Liver (tissue), 9 donors: ENCODE results near the gene FMN2. TPM values are rescaled to one million over a fixed set of nuclear protein-coding genes. Genes with fewer than 3 reads are reported as not detected.

Experiments used
- DNase-seq: peaks from one replicate; pipeline ENCODE4 v3.0.0-alpha.2; 2017; ENCODE audit warnings: low spot score
- H3K27ac ChIP-seq, 2 donors: one replicate each; pipeline ENCODE4 v1.7.0; 2013; ENCODE audit warnings: inconsistent platforms in 2 of 2, low read length in 2 of 2, control low read depth in 1 of 2, low read depth in 1 of 2, mild to moderate bottlenecking in 1 of 2
- H3K27me3 ChIP-seq, 4 donors: one replicate each; pipeline versions ENCODE4 v1.6.1 to v1.7.0; 2013; ENCODE audit warnings: low read length in 3 of 4, inconsistent platforms in 1 of 4, mild to moderate bottlenecking in 1 of 4, moderate library complexity in 1 of 4; ENCODE audit not compliant: control insufficient read depth in 4 of 4, insufficient read depth in 4 of 4
- H3K36me3 ChIP-seq, 4 donors: one replicate each; pipeline versions ENCODE4 v1.6.1 to v1.7.0; 2013; ENCODE audit warnings: low read length in 3 of 4, mild to moderate bottlenecking in 3 of 4, low read depth in 1 of 4, moderate library complexity in 1 of 4; ENCODE audit not compliant: control insufficient read depth in 4 of 4, insufficient read depth in 3 of 4
- H3K4me1 ChIP-seq, 4 donors: one replicate each; pipeline versions ENCODE4 v1.6.1 to v1.7.0; 2013; ENCODE audit warnings: low read length in 3 of 4, mild to moderate bottlenecking in 3 of 4, moderate library complexity in 1 of 4; ENCODE audit not compliant: control insufficient read depth in 4 of 4, insufficient read depth in 4 of 4
- H3K4me3 ChIP-seq, 3 donors: one replicate each; pipeline versions ENCODE4 v1.6.1 to v1.7.0; 2013; ENCODE audit warnings: low read length in 3 of 3, control low read depth in 1 of 3, low read depth in 1 of 3, mild to moderate bottlenecking in 1 of 3
- H3K9ac ChIP-seq, 2 donors: one replicate each; pipeline ENCODE4 v1.7.0; 2013; ENCODE audit warnings: low read length in 2 of 2, mild to moderate bottlenecking in 2 of 2, moderate library complexity in 2 of 2, control low read depth in 1 of 2, low read depth in 1 of 2
- H3K9me3 ChIP-seq, 4 donors: one replicate each; pipeline versions ENCODE4 v1.6.1 to v1.7.0; 2013; ENCODE audit warnings: low read length in 3 of 4; ENCODE audit not compliant: control insufficient read depth in 4 of 4
- ATF3 ChIP-seq: IDR thresholded peaks from 2 replicates; pipeline ENCODE4 v1.6.1; 2016; ENCODE audit warnings: antibody characterized with exemption
- CTCF ChIP-seq: fragments of 150-350 bp; IDR thresholded peaks from 2 replicates; pipeline ENCODE4 v1.5.1; 2017; ENCODE audit warnings: improper control_type of control experiment, low read depth, low read length; ENCODE audit not compliant: missing input control
- EGR1 ChIP-seq, 2 donors: IDR thresholded peaks; 2 replicates each; pipeline ENCODE4 v1.6.1; 2016 to 2018; ENCODE audit warnings: antibody characterized with exemption in 2 of 2, low read depth in 2 of 2
- FOXA1 ChIP-seq: IDR thresholded peaks from 2 replicates; pipeline ENCODE4 v1.6.1; 2016; ENCODE audit warnings: antibody characterized with exemption
- FOXA2 ChIP-seq: IDR thresholded peaks from 2 replicates; pipeline ENCODE4 v1.6.1; 2016; ENCODE audit warnings: antibody characterized with exemption
- GABPA ChIP-seq, 2 donors: IDR thresholded peaks in 1 of 2; conservative IDR thresholded peaks in 1 of 2; 2 replicates each; pipeline ENCODE4 v1.6.1; 2016; ENCODE audit warnings: antibody characterized with exemption in 2 of 2, mild to moderate bottlenecking in 1 of 2, moderate library complexity in 1 of 2
- HNF4A ChIP-seq, 2 donors: conservative IDR thresholded peaks; 2 replicates each; pipeline ENCODE4 v1.6.1; 2016; ENCODE audit warnings: antibody characterized with exemption in 2 of 2, mild to moderate bottlenecking in 2 of 2
- HNF4G ChIP-seq: IDR thresholded peaks from 2 replicates; pipeline ENCODE4 v1.6.1; 2016; ENCODE audit warnings: antibody characterized with exemption
- JUND ChIP-seq, 2 donors: IDR thresholded peaks; 2 replicates each; pipeline ENCODE4 v1.6.1; 2016; ENCODE audit warnings: antibody characterized with exemption in 2 of 2
- MAX ChIP-seq: IDR thresholded peaks from 2 replicates; pipeline ENCODE4 v1.6.1; 2016; ENCODE audit warnings: antibody characterized with exemption
- RAD21 ChIP-seq, 2 donors: IDR thresholded peaks; 2 replicates each; pipeline ENCODE4 v1.6.1; 2016; ENCODE audit warnings: antibody characterized with exemption in 2 of 2, mild to moderate bottlenecking in 2 of 2
- REST ChIP-seq: IDR thresholded peaks from 2 replicates; pipeline ENCODE4 v1.6.1; 2016; ENCODE audit warnings: antibody characterized with exemption, mild to moderate bottlenecking
- RXRA ChIP-seq, 2 donors: IDR thresholded peaks; 2 replicates each; pipeline ENCODE4 v1.6.1; 2017 to 2018; ENCODE audit warnings: antibody characterized with exemption in 2 of 2, mild to moderate bottlenecking in 1 of 2
- TAF1 ChIP-seq: conservative IDR thresholded peaks from 2 replicates; pipeline ENCODE4 v1.6.1; 2016; ENCODE audit warnings: antibody characterized with exemption, mild to moderate bottlenecking
- YY1 ChIP-seq: IDR thresholded peaks from 2 replicates; pipeline ENCODE4 v1.6.1; 2016; ENCODE audit warnings: antibody characterized with exemption, mild to moderate bottlenecking
- ZBTB33 ChIP-seq: IDR thresholded peaks from 2 replicates; pipeline ENCODE4 v1.6.1; 2016; ENCODE audit warnings: antibody characterized with exemption
- WGBS: extraction: QIAGEN DNeasy Blood & Tissue Kit; methylation state at CpG from one replicate; pipeline ENCODE4 v1.1.7; 2013; 5-methylcytosine and 5-hydroxymethylcytosine counted together
- polyA plus RNA-seq, 2 donors: library from polyadenylated mRNA; stranded (reverse) in 1 of 2; unstranded in 1 of 2; fragments of 200-250 nt in 1 of 2; fragments of >200 nt in 1 of 2; fragmentation: Nextera tagmentation in 1 of 2; extraction: Ambion mirVana in 1 of 2; gene quantifications; one replicate each; pipeline versions ENCODE4 v1.2.1 to v1.2.3, GENCODE V29; 2013 to 2015
- total RNA-seq, 2 donors: library from RNA; depleted of rRNA; stranded (reverse); fragments of >200 nt; gene quantifications; one replicate each; pipeline ENCODE4 v1.2.3, GENCODE V29; 2014
- donor health status: healthy.
- donor health status: healthy.
- donor health status: healthy.
- donor health status: healthy.
- donor health status: healthy.

Gene FMN2
- total and polyA plus RNA-seq, 4 donors: 0.17 TPM; not detected in 3

GRCh38 chr1:240245629-240246020, 153.9 kb downstream of the FMN2 start:
- no peak overlapping the region for H3K9ac ChIP-seq
- no peaks in the 10 kb centered on the region for H3K9me3 ChIP-seq

GRCh38 chr1:240247899-240248298, 156.2 kb downstream of the FMN2 start:
- no peak for DNase-seq
- WGBS: 53% methylated on average over 3 of the region's 3 CpGs
- Histone ChIP-seq H3K4me3 (no peak overlapping the region), H3K9me3 (no peaks in the 10 kb centered on the region), H3K27me3 (peaks cover 0 to 4% (median 0%) of the 10 kb centered on the region in 4 donors), H3K9ac (no peak overlapping the region), H3K27ac (no peak overlapping the region), H3K36me3 (no peaks in the 10 kb centered on the region), H3K4me1 (no peaks in the 10 kb centered on the region)
- TF ChIP-seq RXRA (IDR thresholded peaks at IDR 0.05): no peak

More at GRCh38 chr1:240245629-240246020, 153.9 kb downstream of the FMN2 start:
- no peak for DNase-seq
- H3K4me3 ChIP-seq: no peak overlapping the region
- no peak for TF ChIP-seq REST
- H3K4me1 ChIP-seq: no peaks in the 10 kb centered on the region
- WGBS: 85% methylated on average over 6 of the region's 6 CpGs
- H3K27ac ChIP-seq: no peak overlapping the region
- peaks cover 0 to 4% (median 0%) of the 10 kb centered on the region in 4 donors for H3K27me3 ChIP-seq
- no peaks in the 10 kb centered on the region for H3K36me3 ChIP-seq

GRCh38 chr1:240254006-240254405, 162.3 kb downstream of the FMN2 start:
- 91% methylated on average over 5 of the region's 5 CpGs for WGBS
- Histone ChIP-seq H3K36me3 (no peaks in the 10 kb centered on the region), H3K27me3 (no peaks in the 10 kb centered on the region), H3K9ac (no peak overlapping the region), H3K27ac (no peak overlapping the region), H3K9me3 (peaks cover 0 to 3% (median 0%) of the 10 kb centered on the region in 4 donors), H3K4me1 (no peaks in the 10 kb centered on the region), H3K4me3 (no peak overlapping the region)
- TF ChIP-seq ATF3 (no peak), GABPA (IDR thresholded peaks at IDR 0.05 in 1 of 2, conservative IDR thresholded peaks at IDR 0.05 in 1 of 2) (no peak), ZBTB33 (no peak), EGR1 (IDR thresholded peaks at IDR 0.05; ENCODE audit: low read depth in 2 of 2) (no peak), HNF4A (conservative IDR thresholded peaks at IDR 0.05) (no peak), HNF4G (no peak), FOXA1 (no peak), YY1 (no peak), CTCF (no peak), MAX (no peak), FOXA2 (no peak), RXRA (IDR thresholded peaks at IDR 0.05) (no peak), JUND (IDR thresholded peaks at IDR 0.05) (no peak), RAD21 (IDR thresholded peaks at IDR 0.05) (no peak), TAF1 (no peak)
- DNase-seq: no peak
